ENCODE results near the gene WDFY1. TPM values are rescaled to one million over a fixed set of nuclear protein-coding genes. Genes with fewer than 3 reads are reported as not detected.

The WDFY1 gene, protein sequence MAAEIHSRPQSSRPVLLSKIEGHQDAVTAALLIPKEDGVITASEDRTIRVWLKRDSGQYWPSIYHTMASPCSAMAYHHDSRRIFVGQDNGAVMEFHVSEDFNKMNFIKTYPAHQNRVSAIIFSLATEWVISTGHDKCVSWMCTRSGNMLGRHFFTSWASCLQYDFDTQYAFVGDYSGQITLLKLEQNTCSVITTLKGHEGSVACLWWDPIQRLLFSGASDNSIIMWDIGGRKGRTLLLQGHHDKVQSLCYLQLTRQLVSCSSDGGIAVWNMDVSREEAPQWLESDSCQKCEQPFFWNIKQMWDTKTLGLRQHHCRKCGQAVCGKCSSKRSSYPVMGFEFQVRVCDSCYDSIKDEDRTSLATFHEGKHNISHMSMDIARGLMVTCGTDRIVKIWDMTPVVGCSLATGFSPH
- 10 to 100 TPM; 33.1 to 61.8 (median 50.4) TPM for total RNA-seq

DNA sequence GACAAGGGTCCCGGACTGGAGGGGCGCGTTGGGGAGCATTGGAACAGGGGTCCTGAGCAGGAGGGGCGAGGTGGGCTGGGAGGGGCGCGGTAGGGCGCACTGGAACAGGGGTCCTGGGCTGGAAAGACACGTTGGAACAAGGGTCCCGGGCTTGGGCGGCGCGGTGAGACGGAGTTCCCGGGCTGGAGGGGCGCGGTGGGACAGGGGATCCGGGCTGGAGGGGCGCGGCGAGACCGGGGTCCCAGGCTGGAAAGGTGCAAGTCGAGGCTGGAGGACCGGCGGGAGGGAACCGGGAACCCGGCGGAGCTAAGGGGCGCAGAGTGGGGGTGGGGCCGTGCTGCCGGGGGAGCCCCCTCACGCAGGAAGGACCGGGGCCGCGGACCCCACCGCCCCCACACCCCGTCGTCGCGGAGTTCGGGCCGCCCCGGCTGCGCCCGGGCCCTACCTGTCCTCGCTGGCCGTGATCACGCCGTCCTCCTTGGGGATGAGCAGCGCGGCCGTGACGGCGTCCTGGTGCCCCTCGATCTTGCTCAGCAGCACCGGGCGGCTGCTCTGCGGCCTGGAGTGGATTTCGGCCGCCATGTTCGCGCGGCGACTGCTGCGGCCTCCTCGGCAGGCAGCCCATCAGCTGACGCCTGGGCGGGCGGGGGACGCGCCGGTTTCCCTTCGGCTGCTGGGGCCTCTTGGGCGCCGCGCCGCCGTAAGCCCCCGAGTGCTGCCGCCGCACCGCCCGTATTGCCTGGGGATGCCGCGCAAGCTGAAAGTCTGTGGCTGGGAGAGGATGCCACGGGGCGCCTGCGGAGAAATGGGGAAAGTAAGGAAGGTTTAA is at the start of gene WDFY1:
TSS of gene WDFY1 (minus strand) at position 633 of the 829 bp plus-strand sequence. CDS start at position 582, 51 bp downstream.
- TF ChIP-seq POLR2A (IDR thresholded peaks at IDR 0.05) (peak; percentile 48 to 79), EP300 (IDR thresholded peaks at IDR 0.05) (peak in 1 of 2 donors; percentile 94)
- TF ChIP-seq, protein P1, sequence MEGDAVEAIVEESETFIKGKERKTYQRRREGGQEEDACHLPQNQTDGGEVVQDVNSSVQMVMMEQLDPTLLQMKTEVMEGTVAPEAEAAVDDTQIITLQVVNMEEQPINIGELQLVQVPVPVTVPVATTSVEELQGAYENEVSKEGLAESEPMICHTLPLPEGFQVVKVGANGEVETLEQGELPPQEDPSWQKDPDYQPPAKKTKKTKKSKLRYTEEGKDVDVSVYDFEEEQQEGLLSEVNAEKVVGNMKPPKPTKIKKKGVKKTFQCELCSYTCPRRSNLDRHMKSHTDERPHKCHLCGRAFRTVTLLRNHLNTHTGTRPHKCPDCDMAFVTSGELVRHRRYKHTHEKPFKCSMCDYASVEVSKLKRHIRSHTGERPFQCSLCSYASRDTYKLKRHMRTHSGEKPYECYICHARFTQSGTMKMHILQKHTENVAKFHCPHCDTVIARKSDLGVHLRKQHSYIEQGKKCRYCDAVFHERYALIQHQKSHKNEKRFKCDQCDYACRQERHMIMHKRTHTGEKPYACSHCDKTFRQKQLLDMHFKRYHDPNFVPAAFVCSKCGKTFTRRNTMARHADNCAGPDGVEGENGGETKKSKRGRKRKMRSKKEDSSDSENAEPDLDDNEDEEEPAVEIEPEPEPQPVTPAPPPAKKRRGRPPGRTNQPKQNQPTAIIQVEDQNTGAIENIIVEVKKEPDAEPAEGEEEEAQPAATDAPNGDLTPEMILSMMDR (IDR thresholded peaks at IDR 0.05) = peak in 1 of 5 experiments; percentile 40
- Histone ChIP-seq H3K27me3 (no peaks in the 10 kb centered on the region), H3K36me3 (no peaks in the 10 kb centered on the region), H3K9me3 (no peaks in the 10 kb centered on the region), H3K4me3 (peak within 1 kb of the TSS; percentile 98 to 100 (median 99)), H3K4me1 (peaks cover 0 to 45% (median 16%) of the 10 kb centered on the region in 4 donors), H3K27ac (peak within 1 kb of the TSS; percentile 88 to 99 (median 96))
- 1 to 2% methylated on average over 55 to 58 of the region's 87 CpGs for WGBS, 2 donors
- peak; percentile 67 to 68 for DNase-seq (ENCODE audit: low spot score in 2 of 2)

- no peaks in the 10 kb centered on the region for H3K27me3 ChIP-seq
- peaks cover 0 to 21% (median 3%) of the 10 kb centered on the region in 4 donors for H3K4me1 ChIP-seq
- no peak for DNase-seq (ENCODE audit: low spot score in 2 of 2)
- no peaks in the 10 kb centered on the region for H3K9me3 ChIP-seq
- no peak overlapping the region for H3K27ac ChIP-seq
- no peaks in the 10 kb centered on the region for H3K36me3 ChIP-seq
- TF ChIP-seq POLR2A (IDR thresholded peaks at IDR 0.05) (no peak), EP300 (IDR thresholded peaks at IDR 0.05) (no peak)
- TF ChIP-seq, protein P1 (IDR thresholded peaks at IDR 0.05) = no peak
- no peak overlapping the region for H3K4me3 ChIP-seq
- 92 to 95% methylated on average over 4 of the region's 4 CpGs for WGBS, 2 donors
Measured at GRCh38 chr2:223994562-223995162, 49.5 kb upstream of the WDFY1 start.

- Histone ChIP-seq H3K4me1 (peaks cover 0 to 17% (median 3%) of the 10 kb centered on the region in 4 donors), H3K27ac (peak overlapping the region in 1 of 4 donors; percentile 24), H3K27me3 (no peaks in the 10 kb centered on the region), H3K9me3 (no peaks in the 10 kb centered on the region), H3K4me3 (no peak overlapping the region), H3K36me3 (no peaks in the 10 kb centered on the region)
- peak; percentile 55 to 89 for DNase-seq (ENCODE audit: low spot score in 2 of 2)
- TF ChIP-seq, protein P1 (IDR thresholded peaks at IDR 0.05) = peak; percentile 74 to 83 (median 78)
- TF ChIP-seq POLR2A (IDR thresholded peaks at IDR 0.05) (no peak), EP300 (IDR thresholded peaks at IDR 0.05) (peak in 1 of 2 donors; percentile 33)
- 27 to 31% methylated on average over 5 of the region's 5 CpGs for WGBS, 2 donors
Measured at GRCh38 chr2:223993634-223994232, 48.6 kb upstream of the WDFY1 start.

DNA sequence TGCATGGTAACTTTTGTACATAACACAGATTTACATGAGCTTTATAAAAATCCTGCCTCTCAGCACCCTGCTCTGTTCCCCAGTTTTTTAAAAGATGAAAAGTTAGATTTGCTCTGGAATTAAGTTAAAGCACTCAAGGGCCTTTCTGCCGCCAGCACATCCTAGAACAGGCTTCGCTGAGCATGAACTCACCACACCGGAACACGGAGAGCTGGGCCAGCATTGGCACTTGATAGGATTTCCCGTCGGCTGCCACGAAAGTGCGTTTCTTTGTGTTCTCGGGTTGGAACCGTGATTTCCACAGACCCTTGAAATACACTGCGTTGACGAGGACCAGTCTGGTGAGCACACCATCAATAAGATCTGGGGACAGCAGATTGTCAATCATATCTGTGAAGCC is 46.5 kb upstream of the WDFY1 start:
- Histone ChIP-seq H3K9me3 (no peaks in the 10 kb centered on the region), H3K4me3 (no peak overlapping the region), H3K27me3 (no peaks in the 10 kb centered on the region), H3K4me1 (peaks cover 0 to 8% (median 3%) of the 10 kb centered on the region in 4 donors), H3K36me3 (no peaks in the 10 kb centered on the region), H3K27ac (no peak overlapping the region)
- TF ChIP-seq POLR2A (IDR thresholded peaks at IDR 0.05) (no peak), EP300 (IDR thresholded peaks at IDR 0.05) (no peak)
- TF ChIP-seq, protein P1 (IDR thresholded peaks at IDR 0.05) = no peak
- 93 to 97% methylated on average over 12 of the region's 12 CpGs for WGBS, 2 donors
- no peak for DNase-seq (ENCODE audit: low spot score in 2 of 2)
